ENCODE results near the gene UPP2. TPM values are rescaled to one million over a fixed set of nuclear protein-coding genes. Genes with fewer than 3 reads are reported as not detected.

UPP2 gene
- total RNA-seq, 1 donor from 2014 or later = not detected

DNA sequence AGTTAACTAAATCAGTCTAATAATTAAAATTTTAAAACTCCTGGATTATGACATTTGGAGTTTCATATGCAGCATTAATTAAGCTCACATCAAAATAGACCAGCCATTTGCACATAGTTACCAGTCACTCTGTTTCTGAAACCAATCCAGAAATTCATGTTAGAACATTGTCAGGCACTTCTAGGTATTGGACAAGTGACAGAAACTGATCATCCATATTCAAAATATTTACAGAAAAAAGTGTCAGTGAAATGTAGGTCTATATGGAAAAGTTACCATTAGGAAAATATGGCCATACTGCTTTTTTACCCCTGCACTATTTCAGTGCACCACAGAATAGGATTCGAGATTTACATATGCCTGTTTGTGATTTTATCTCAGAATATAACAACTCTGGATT is 33.4 kb downstream of the UPP2 start:
- no peak for DNase-seq (ENCODE audit: extremely low read depth, low read depth, low spot score)

GRCh38 chr2:158138255-158138654 is 36.6 kb downstream of the UPP2 start:
- DNase-seq (ENCODE audit: extremely low read depth, low read depth, low spot score) = no peak

- DNase-seq (ENCODE audit: extremely low read depth, low read depth, low spot score) = no peak
Observed at GRCh38 chr2:158140201-158140600, 38.5 kb downstream of the UPP2 start.

DNA sequence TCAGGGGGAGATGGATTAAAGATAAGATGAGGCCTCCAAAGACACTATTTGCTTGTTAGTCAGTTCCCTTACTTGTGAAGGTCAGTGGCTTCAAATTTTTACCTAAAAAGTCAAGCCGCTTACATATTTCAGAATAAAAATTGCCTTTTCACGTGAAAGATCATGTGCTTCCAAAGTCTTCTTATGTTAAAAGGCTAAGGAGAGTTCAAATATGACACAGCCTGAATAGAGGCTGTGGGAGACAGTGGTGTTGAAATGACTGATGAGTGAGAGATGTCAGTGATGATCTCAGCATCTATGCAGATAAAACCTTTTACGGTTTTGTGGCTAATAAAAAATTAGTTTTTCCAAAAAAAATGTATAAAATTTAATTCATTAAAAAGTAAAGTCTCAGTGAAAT is 40.5 kb downstream of the UPP2 start:
- no peak for DNase-seq (ENCODE audit: extremely low read depth, low read depth, low spot score)

DNA sequence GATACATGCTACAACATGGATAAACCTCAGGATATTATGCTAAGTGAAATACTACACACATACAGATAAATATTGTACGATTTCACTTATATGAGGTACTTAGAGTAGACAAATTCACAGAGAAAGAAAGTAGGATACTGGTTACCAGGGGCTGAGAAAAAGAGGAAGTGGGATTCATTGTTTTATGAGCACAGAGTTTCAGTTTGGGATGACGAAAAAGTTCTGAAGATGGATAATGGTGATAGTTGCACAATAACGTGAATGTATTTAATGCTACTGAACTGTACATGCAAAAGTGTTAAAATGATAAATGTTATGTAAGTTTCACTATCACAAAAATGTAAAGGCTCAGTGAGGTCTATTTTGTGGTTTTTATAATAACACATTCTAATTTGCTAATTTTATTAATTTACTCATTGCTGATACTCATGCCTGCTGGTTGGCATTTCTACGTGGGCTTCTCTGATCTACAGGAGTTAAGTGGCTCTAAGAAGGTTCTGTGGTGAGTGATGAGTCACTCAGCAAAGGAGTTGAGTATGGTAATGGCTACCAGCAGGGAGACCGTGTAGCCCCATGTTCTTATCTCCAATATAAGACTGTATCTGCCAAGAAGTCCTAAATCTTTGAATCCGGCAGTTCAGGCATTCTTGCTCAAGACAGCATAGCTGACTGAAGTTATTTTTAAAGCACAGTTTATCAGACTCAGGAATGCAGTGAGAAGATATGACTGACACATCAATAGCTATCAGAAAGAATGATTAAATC is 41.1 kb downstream of the UPP2 start:
- DNase-seq (ENCODE audit: extremely low read depth, low read depth, low spot score) = no peak

GRCh38 chr2:158143703-158144360 is 42.2 kb downstream of the UPP2 start:
- no peak for DNase-seq (ENCODE audit: extremely low read depth, low read depth, low spot score)

DNA sequence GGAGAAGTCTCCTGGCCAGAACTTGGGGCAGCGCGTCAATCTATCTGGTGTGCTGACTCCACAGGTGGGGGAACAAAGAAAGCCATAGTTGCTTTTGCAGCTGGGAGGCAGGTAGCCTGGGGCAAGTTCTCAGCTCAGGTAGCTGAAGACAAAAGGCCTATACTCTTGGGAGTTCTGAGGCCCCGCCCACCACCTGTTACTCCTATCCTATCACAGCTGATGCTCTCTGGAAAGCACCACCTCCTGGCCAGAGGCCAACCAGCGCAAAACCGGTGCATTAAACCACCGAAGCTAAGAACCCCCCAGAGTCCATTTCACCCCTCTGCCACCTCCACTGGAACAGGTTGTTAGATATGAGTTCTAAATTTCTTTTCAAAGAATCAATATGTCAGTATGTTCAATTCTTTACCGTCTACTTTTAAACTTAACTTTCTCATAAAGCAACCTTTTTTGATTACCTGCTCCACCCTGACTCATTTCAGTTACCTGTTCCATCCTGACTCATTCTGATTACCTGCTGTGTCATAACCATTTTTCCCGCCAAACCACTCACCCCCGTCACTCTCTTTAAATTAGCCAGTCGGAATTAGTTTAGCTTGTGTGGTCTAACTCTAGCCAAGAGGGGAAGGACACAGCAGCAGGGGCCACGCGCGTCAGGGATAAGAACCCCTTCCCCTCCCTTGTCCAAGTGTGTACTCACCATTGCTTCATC is 43.4 kb downstream of the UPP2 start:
- DNase-seq (ENCODE audit: extremely low read depth, low read depth, low spot score) = no peak

GRCh38 chr2:158153270-158154015 is 51.8 kb downstream of the UPP2 start:
- no peak for DNase-seq (ENCODE audit: extremely low read depth, low read depth, low spot score)

DNA sequence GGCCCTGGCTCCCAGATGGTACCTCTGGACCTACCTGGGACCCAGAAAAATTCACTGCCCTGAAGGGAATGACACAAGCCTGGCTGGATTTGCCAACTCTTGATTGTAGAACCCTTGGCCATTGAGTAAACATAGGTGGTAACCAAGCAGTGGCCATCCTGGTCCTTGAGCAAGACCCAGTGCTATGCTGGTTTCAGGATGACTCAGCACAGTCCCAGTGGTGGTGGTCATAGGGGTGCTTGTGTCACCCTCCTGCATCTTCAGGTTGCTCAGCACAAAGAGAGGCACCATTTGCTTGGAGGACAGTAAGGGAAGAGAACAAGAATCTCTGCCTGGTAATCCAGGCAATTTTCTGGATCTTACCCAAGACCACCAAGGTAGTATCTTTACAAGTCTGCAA is 52.9 kb downstream of the UPP2 start:
- no peak for DNase-seq (ENCODE audit: extremely low read depth, low read depth, low spot score)

DNA sequence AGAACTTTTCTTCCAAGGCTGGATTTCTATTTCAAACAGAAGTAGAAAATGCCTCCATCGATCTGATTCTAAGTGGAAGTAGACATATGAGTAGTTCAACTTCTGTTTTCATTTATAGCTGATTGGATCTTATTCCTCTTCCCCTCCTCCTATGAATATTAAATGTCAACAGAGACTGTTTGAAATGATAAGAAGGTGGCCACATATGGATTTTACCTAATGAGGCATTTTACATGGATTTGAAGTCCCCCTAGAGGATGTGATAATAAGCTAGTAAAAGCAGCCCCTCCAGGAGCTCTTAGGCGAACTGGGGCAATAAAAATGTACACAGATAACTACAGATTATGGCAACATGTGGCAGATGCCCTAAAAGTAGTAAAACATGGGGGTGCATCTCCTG is 71.0 kb downstream of the UPP2 start:
- DNase-seq (ENCODE audit: extremely low read depth, low read depth, low spot score) = no peak

DNA sequence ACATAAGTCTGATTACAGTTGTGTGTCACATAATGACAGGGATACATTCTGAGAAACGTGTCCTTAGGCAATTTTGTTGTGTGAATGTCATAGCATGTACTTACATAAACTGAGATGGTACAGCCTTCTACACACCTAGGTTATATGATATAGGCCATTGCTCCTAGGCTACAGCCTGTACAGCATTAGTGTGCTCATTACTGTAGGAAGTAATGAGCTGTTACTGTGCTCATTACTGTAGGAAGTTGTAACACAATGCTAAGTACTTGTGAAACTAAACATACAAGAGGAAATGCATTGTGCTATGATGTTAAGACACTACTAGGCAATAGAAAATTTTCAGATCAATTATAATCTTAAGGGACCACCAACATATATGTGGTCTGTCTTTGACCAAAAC is 72.8 kb downstream of the UPP2 start:
- DNase-seq (ENCODE audit: extremely low read depth, low read depth, low spot score) = no peak

- DNase-seq (ENCODE audit: extremely low read depth, low read depth, low spot score) = no peak
Observed at GRCh38 chr2:158174956-158175355, 73.3 kb downstream of the UPP2 start.

- DNase-seq (ENCODE audit: extremely low read depth, low read depth, low spot score) = no peak
Observed at GRCh38 chr2:158178646-158179045, 77.0 kb downstream of the UPP2 start.

GRCh38 chr2:158179660-158180059 is 78.0 kb downstream of the UPP2 start:
- DNase-seq (ENCODE audit: extremely low read depth, low read depth, low spot score) = peak; percentile 20

DNA sequence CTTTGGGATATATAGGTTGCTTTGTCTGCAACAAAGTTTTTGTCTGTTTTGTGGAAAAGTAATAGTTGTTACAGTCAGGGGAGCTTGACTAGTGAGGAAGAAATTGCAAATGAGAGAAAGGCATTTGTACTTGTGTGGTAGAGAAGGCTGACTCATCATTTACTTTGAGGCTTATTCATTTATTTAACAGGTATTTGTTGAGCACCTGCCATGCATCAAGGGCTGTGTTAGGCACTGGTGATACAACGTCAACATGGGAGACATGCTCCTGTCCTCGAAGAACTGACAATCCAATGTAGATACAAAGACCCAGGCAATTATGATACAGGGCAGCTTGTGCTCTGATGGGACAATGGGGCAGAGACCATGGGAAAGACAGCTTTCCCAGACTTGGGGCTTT is 79.5 kb downstream of the UPP2 start:
- DNase-seq (ENCODE audit: extremely low read depth, low read depth, low spot score) = no peak

- DNase-seq (ENCODE audit: extremely low read depth, low read depth, low spot score) = no peak
Observed at GRCh38 chr2:158182676-158183295, 81.1 kb downstream of the UPP2 start.

DNA sequence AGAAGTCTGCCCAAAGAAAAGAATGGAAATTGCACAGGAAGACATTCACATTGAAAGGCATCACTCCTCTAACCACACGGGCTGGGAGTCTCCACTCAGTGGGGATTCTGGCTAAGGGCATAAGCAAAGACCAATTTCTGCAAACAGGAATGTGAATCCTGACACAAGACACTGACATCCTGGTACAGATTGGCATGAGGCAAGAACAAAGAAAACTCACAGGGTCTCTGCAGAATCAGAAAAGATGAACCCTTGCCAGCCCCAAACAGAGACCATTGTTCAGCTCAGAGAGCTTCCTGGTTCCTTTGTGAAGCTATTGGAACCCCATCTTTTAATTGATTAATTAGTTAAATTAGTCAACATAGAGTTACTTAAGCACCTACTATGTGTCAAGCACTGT is 82.3 kb downstream of the UPP2 start:
- no peak for DNase-seq (ENCODE audit: extremely low read depth, low read depth, low spot score)

DNA sequence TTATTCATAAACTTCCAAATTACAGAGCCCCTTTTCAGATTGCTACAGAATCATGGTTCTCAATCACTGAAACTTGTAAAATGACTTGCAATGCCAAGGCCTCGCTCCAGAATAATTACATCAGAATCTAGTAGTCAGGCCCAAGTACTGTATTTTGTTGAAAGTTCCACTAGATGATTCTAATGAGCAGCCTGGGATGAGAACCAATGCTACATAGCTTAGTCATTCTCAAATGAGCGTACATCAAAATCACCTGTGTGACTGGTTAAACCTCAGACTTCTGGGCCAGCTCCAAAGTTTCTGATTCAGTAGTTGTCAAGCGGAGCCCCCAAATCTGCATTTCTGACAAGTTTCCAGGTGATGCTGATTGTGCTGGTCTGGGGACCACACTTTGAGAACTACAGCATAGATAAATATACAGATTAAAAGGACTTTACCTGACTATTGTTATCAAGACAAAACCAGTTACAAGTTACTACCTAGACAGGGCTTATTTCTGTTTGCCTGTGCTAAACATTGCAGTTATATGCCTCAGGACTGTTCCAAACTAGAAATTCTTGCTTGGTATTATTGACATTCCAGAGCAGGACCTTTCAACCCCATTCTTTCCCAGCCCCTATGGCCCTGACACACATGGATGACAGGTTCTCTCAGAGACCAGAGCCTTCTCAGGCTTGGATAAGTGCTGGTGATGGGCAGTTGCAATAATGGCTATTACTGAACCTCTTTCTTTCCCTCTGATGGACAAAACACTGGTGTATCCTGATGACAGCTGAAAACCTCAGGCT is 83.1 kb downstream of the UPP2 start:
- no peak for DNase-seq (ENCODE audit: extremely low read depth, low read depth, low spot score)
